HEK293 (cell line): ENCODE data around the gene TTLL12.

ENCODE experiments used
- CTCF ChIA-PET: fragments of 350-600 bp; formaldehyde crosslinking; extraction: SDS; loops from one replicate; lab custom pipeline; 2021; ENCODE audit warnings: antibody characterized with exemption; lab: Yijun Ruan, JAX
- POLR2A ChIA-PET: fragments of 300-600 bp; formaldehyde crosslinking; extraction: SDS; loops from one replicate; lab custom pipeline; 2020; ENCODE audit warnings: antibody characterized with exemption, inconsistent platforms; lab: Yijun Ruan, JAX
- H3K27ac ChIP-seq: fragments of 200-500 bp; sonication (Bioruptor generic); 2 replicates; pipeline ENCODE4 v1.5.1; 2014; ENCODE audit warnings: low read depth, low read length, control low read depth, inconsistent platforms; ENCODE audit errors: extremely low read depth
- H3K36me3 ChIP-seq, 2 experiments: fragments of 200-500 bp in 1 of 2; sonication (Bioruptor generic) in 1 of 2; 1 replicate in 1 of 2; 2 replicates in 1 of 2; pipeline ENCODE4 v1.5.1; 2014 to 2017; ENCODE audit warnings: inconsistent platforms in 2 of 2, low read length in 2 of 2; ENCODE audit not compliant: control insufficient read depth in 2 of 2, insufficient read depth in 1 of 2
- H3K4me1 ChIP-seq: fragments of 200-500 bp; sonication (Bioruptor generic); 2 replicates; pipeline ENCODE4 v1.5.1; 2014; ENCODE audit warnings: mild to moderate bottlenecking, low read length, inconsistent platforms; ENCODE audit not compliant: control insufficient read depth, insufficient read depth
- H3K4me3 ChIP-seq: 2 replicates; pipeline ENCODE4 v1.5.1; 2011; ENCODE audit warnings: low read depth, mild to moderate bottlenecking, control low read depth, low read length, moderate library complexity
- H3K9me3 ChIP-seq: fragments of 200-500 bp; sonication (Bioruptor generic); 2 replicates; pipeline ENCODE4 v1.5.1; 2014; ENCODE audit warnings: low read depth, low read length, inconsistent platforms; ENCODE audit not compliant: control insufficient read depth, insufficient read depth
- CTCF ChIP-seq: fragments of 450-650 bp; formaldehyde crosslinking; IDR thresholded peaks from 2 replicates; pipeline ENCODE4 v1.5.1; 2016; ENCODE audit warnings: missing biosample characterization, missing genetic modification characterization
- EGR2 ChIP-seq: fragments of 450-650 bp; formaldehyde crosslinking; IDR thresholded peaks from 2 replicates; pipeline ENCODE4 v1.5.1; 2016; ENCODE audit warnings: low read depth, missing biosample characterization, missing genetic modification characterization
- GLIS1 ChIP-seq: fragments of 450-650 bp; formaldehyde crosslinking; IDR thresholded peaks from 2 replicates; pipeline ENCODE4 v1.5.1; 2016; ENCODE audit warnings: missing biosample characterization, missing genetic modification characterization
- TSHZ1 ChIP-seq: fragments of 450-650 bp; formaldehyde crosslinking; IDR thresholded peaks from 2 replicates; pipeline ENCODE4 v1.5.1; 2016; ENCODE audit warnings: missing biosample characterization, missing genetic modification characterization, borderline replicate concordance
- YY1 ChIP-seq: fragments of 450-650 bp; formaldehyde crosslinking; IDR thresholded peaks from 2 replicates; pipeline ENCODE4 v1.5.1; 2018; ENCODE audit warnings: missing biosample characterization, missing genetic modification characterization
- ZBTB1 ChIP-seq: fragments of 450-650 bp; formaldehyde crosslinking; IDR thresholded peaks from 2 replicates; pipeline ENCODE4 v1.5.1; 2016; ENCODE audit warnings: missing biosample characterization, missing genetic modification characterization
- ZFHX2 ChIP-seq: fragments of 450-650 bp; formaldehyde crosslinking; conservative IDR thresholded peaks from 2 replicates; pipeline ENCODE4 v1.5.1; 2016; ENCODE audit warnings: missing biosample characterization, missing genetic modification characterization
- ZFP69B ChIP-seq: fragments of 450-650 bp; formaldehyde crosslinking; IDR thresholded peaks from 2 replicates; pipeline ENCODE4 v1.5.1; 2016; ENCODE audit warnings: missing biosample characterization, missing genetic modification characterization
- ZNF157 ChIP-seq: fragments of 450-650 bp; formaldehyde crosslinking; IDR thresholded peaks from 2 replicates; pipeline ENCODE4 v1.5.1; 2016; ENCODE audit warnings: missing biosample characterization, missing genetic modification characterization
- ZNF18 ChIP-seq: fragments of 450-650 bp; formaldehyde crosslinking; IDR thresholded peaks from 2 replicates; pipeline ENCODE4 v1.5.1; 2016; ENCODE audit warnings: missing biosample characterization, missing genetic modification characterization
- ZNF561 ChIP-seq: fragments of 450-650 bp; IDR thresholded peaks from 2 replicates; pipeline ENCODE4 v1.5.1; 2018; ENCODE audit warnings: missing biosample characterization, missing genetic modification characterization, borderline replicate concordance
- ZNF830 ChIP-seq: fragments of 450-650 bp; IDR thresholded peaks from 2 replicates; pipeline ENCODE4 v1.5.0; 2018; ENCODE audit warnings: missing biosample characterization, missing genetic modification characterization, low read depth, mild to moderate bottlenecking, moderate library complexity

TTLL12 gene

GRCh38 chr22:43211941-43212433 lies 25.1 kb upstream of the TTLL12 start (continued):
- no peak for TF ChIP-seq ZNF157 (tag by site-specific recombination)

- CTCF ChIA-PET: no interaction called here
- Histone ChIP-seq H3K27ac (no peak overlapping the region), H3K9me3 (no peaks in the 10 kb centered on the region), H3K4me3 (no peak overlapping the region), H3K4me1 (no peaks in the 10 kb centered on the region), H3K36me3 (no peaks in the 10 kb centered on the region)
- TF ChIP-seq ZBTB1: no peak
- no peak for TF ChIP-seq ZNF830 (tag by site-specific recombination)
- peak; percentile 32; the same call in 1 of the 2 replicates for TF ChIP-seq EGR2 (tag by site-specific recombination)
- no peak for TF ChIP-seq ZNF561 (tag by site-specific recombination)
- peak; percentile 54; the same call in 1 of the 2 replicates for TF ChIP-seq ZFHX2
- POLR2A ChIA-PET: interaction anchor here (0.6 to 1.0 kb wide), 2 partner anchors 23 to 80 kb away, joined by 3 to 4 read pairs; no protein-coding TSS in a partner anchor
These were observed 23.9 kb upstream of the TTLL12 start for GRCh38 chr22:43210631-43211515.

- TF ChIP-seq ZFP69B (tag by site-specific recombination) (no peak), GLIS1 (tag by site-specific recombination) (no peak), TSHZ1 (tag by site-specific recombination) (no peak), ZNF18 (no peak), CTCF (tag by site-specific recombination) (no peak), YY1 (tag by site-specific recombination) (no peak)
- POLR2A ChIA-PET: interaction anchor here (0.8 to 1.0 kb wide), 2 partner anchors 13 to 22 kb away, joined by 3 to 4 read pairs; no protein-coding TSS in a partner anchor
- Histone ChIP-seq H3K4me1 (no peaks in the 10 kb centered on the region), H3K9me3 (no peaks in the 10 kb centered on the region), H3K4me3 (no peak overlapping the region), H3K27ac (no peak overlapping the region), H3K36me3 (no peaks in the 10 kb centered on the region)
- CTCF ChIA-PET: interaction anchor here (0.6 kb wide), 1 partner anchor 22 kb away, joined by 3 read pairs; no protein-coding TSS in a partner anchor
These were observed 23.0 kb upstream of the TTLL12 start for GRCh38 chr22:43209971-43210370.
